ENCODE results near the gene GDPD3.

GDPD3 gene

GRCh38 chr16:30113031-30113710, at the start of gene GDPD3:
TSS of gene GDPD3 (minus strand) at chr16:30113537. CDS start at chr16:30113478, 59 bp downstream.
- H3K4me3 ChIP-seq = no peak within 1 kb of the TSS
- peak within 1 kb of the TSS in 17 of 21 experiments; percentile 3 to 59 (median 34) for H3K27ac ChIP-seq

- no peak overlapping the region for H3K27ac ChIP-seq
- H3K4me3 ChIP-seq = no peak overlapping the region
These were observed 43.9 kb upstream of the GDPD3 start for GRCh38 chr16:30157214-30157613.

- no peak overlapping the region for H3K4me3 ChIP-seq
- H3K27ac ChIP-seq = no peak overlapping the region
These were observed 41.9 kb upstream of the GDPD3 start for GRCh38 chr16:30155188-30155587.

- H3K4me3 ChIP-seq = no peak overlapping the region
- H3K27ac ChIP-seq = no peak overlapping the region
These were observed 39.2 kb upstream of the GDPD3 start for GRCh38 chr16:30152517-30152916.

- no peak overlapping the region for H3K4me3 ChIP-seq
- H3K27ac ChIP-seq = no peak overlapping the region
These were observed 37.8 kb upstream of the GDPD3 start for GRCh38 chr16:30151091-30151490.

- H3K4me3 ChIP-seq = no peak overlapping the region
These were observed 36.1 kb upstream of the GDPD3 start for GRCh38 chr16:30149250-30149930.

GRCh38 chr16:30147843-30148510, 34.6 kb upstream of the GDPD3 start:
- H3K4me3 ChIP-seq = no peak overlapping the region
- H3K27ac ChIP-seq = no peak overlapping the region

More at GRCh38 chr16:30149250-30149930, 36.1 kb upstream of the GDPD3 start:
- no peak overlapping the region for H3K27ac ChIP-seq

GRCh38 chr16:30145657-30146056, 32.3 kb upstream of the GDPD3 start:
- H3K27ac ChIP-seq = no peak overlapping the region

GRCh38 chr16:30144917-30145316, 31.6 kb upstream of the GDPD3 start:
- H3K27ac ChIP-seq = no peak overlapping the region
- no peak overlapping the region for H3K4me3 ChIP-seq

More at GRCh38 chr16:30145657-30146056, 32.3 kb upstream of the GDPD3 start:
- no peak overlapping the region for H3K4me3 ChIP-seq

- H3K27ac ChIP-seq = no peak overlapping the region
- no peak overlapping the region for H3K4me3 ChIP-seq
These were observed 30.7 kb upstream of the GDPD3 start for GRCh38 chr16:30144017-30144416.

- Histone ChIP-seq H3K27ac (no peak overlapping the region), H3K4me3 (no peak overlapping the region)
These were observed 30.0 kb upstream of the GDPD3 start for GRCh38 chr16:30143347-30143702.

GRCh38 chr16:30142672-30143346, 29.5 kb upstream of the GDPD3 start:
- H3K4me3 ChIP-seq = no peak overlapping the region
- no peak overlapping the region for H3K27ac ChIP-seq

- Histone ChIP-seq H3K4me3 (no peak overlapping the region), H3K27ac (no peak overlapping the region)
These were observed 28.4 kb upstream of the GDPD3 start for GRCh38 chr16:30141750-30142149.

- Histone ChIP-seq H3K27ac (peak overlapping the region in 1 of 21 experiments; percentile 10), H3K4me3 (no peak overlapping the region)
These were observed 26.5 kb upstream of the GDPD3 start for GRCh38 chr16:30139583-30140481.

- no peak overlapping the region for H3K27ac ChIP-seq
- H3K4me3 ChIP-seq = no peak overlapping the region
These were observed 24.6 kb upstream of the GDPD3 start for GRCh38 chr16:30137897-30138296.

GRCh38 chr16:30136971-30137605, 23.8 kb upstream of the GDPD3 start:
- no peak overlapping the region for H3K27ac ChIP-seq

GRCh38 chr16:30132591-30132990, 19.3 kb upstream of the GDPD3 start:
- Histone ChIP-seq H3K4me3 (no peak overlapping the region), H3K27ac (no peak overlapping the region)

More at GRCh38 chr16:30136971-30137605, 23.8 kb upstream of the GDPD3 start:
- no peak overlapping the region for H3K4me3 ChIP-seq

GRCh38 chr16:30131869-30132475, 18.6 kb upstream of the GDPD3 start:
- H3K4me3 ChIP-seq = no peak overlapping the region
- no peak overlapping the region for H3K27ac ChIP-seq

All from skin epidermis (tissue), 12 donors.